A549 (cell line): ENCODE results near the gene LPIN2.

ENCODE experiments used
- CEBPB ChIP-seq, 2 experiments: fragments of >200 bp in 1 of 2; sonication (Bioruptor Twin) in 1 of 2; formaldehyde crosslinking in 1 of 2; IDR thresholded peaks; 2 replicates each; pipeline ENCODE4 v1.6.1; 2012 to 2016
- EP300 ChIP-seq, 2 experiments: fragments of >200 bp; sonication (Bioruptor Twin); formaldehyde crosslinking; IDR thresholded peaks; 2 replicates in 1 of 2; 3 replicates in 1 of 2; pipeline ENCODE4 v1.6.1; 2016 to 2017
- MAFK ChIP-seq: fragments of 450-650 bp; IDR thresholded peaks from 2 replicates; pipeline ENCODE4 v1.6.1; 2014; ENCODE audit not compliant: partially characterized antibody
- PHF8 ChIP-seq: fragments of 200-600 bp; sonication (generic); IDR thresholded peaks from 2 replicates; pipeline ENCODE4 v1.6.1; 2016; ENCODE audit warnings: low read depth, mild to moderate bottlenecking, antibody characterized with exemption, moderate library complexity, borderline replicate concordance
- POLR2A ChIP-seq: IDR thresholded peaks from 2 replicates; pipeline ENCODE4 v1.6.1; 2012; ENCODE audit warnings: mild to moderate bottlenecking, low read length
- SMC3 ChIP-seq: fragments of >200 bp; sonication (Bioruptor Twin); formaldehyde crosslinking; IDR thresholded peaks from 3 replicates; pipeline ENCODE4 v1.6.1; 2018; ENCODE audit warnings: inconsistent platforms
- TF ChIP-seq, protein P1 (sequence below): fragments of >200 bp; sonication (Bioruptor Twin); formaldehyde crosslinking; IDR thresholded peaks from 3 replicates; pipeline ENCODE4 v1.5.1; 2016
- TF ChIP-seq, protein P2 (sequence below): fragments of 450-650 bp; IDR thresholded peaks from 2 replicates; pipeline ENCODE4 v1.6.1; 2014; ENCODE audit warnings: antibody characterized with exemption
- TF ChIP-seq, protein P3 (sequence below): fragments of 200-600 bp; sonication (generic); IDR thresholded peaks from 2 replicates; pipeline ENCODE4 v1.6.1; 2016; ENCODE audit warnings: antibody characterized with exemption, mild to moderate bottlenecking, moderate library complexity

DNA sequence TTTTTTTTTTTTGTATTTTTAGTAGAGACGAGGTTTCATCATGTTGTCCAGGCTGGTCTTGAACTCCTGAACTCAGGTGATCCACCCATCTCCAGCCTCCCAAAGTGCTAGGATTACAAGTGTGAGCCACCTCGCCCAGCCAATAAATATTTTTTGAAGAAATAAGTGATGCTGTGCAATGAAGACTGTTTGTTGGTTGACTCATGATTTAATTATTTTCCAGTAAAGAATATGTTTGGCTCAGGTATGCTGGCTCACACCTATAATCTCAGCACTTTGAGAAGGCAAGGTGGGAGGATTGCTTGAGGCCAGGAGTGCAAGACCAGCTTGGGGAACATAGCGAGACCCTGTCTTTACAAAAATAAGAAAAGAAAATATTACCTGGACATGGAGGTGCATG is 41.8 kb upstream of the LPIN2 start:
- TF ChIP-seq POLR2A = no peak
- TF ChIP-seq, protein P1, sequence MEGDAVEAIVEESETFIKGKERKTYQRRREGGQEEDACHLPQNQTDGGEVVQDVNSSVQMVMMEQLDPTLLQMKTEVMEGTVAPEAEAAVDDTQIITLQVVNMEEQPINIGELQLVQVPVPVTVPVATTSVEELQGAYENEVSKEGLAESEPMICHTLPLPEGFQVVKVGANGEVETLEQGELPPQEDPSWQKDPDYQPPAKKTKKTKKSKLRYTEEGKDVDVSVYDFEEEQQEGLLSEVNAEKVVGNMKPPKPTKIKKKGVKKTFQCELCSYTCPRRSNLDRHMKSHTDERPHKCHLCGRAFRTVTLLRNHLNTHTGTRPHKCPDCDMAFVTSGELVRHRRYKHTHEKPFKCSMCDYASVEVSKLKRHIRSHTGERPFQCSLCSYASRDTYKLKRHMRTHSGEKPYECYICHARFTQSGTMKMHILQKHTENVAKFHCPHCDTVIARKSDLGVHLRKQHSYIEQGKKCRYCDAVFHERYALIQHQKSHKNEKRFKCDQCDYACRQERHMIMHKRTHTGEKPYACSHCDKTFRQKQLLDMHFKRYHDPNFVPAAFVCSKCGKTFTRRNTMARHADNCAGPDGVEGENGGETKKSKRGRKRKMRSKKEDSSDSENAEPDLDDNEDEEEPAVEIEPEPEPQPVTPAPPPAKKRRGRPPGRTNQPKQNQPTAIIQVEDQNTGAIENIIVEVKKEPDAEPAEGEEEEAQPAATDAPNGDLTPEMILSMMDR = no peak
- TF ChIP-seq MAFK = no peak
- TF ChIP-seq, protein P2, sequence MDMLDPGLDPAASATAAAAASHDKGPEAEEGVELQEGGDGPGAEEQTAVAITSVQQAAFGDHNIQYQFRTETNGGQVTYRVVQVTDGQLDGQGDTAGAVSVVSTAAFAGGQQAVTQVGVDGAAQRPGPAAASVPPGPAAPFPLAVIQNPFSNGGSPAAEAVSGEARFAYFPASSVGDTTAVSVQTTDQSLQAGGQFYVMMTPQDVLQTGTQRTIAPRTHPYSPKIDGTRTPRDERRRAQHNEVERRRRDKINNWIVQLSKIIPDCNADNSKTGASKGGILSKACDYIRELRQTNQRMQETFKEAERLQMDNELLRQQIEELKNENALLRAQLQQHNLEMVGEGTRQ = no peak
- TF ChIP-seq EP300 (IDR thresholded peaks at IDR 0.05) = no peak
- TF ChIP-seq, protein P3, sequence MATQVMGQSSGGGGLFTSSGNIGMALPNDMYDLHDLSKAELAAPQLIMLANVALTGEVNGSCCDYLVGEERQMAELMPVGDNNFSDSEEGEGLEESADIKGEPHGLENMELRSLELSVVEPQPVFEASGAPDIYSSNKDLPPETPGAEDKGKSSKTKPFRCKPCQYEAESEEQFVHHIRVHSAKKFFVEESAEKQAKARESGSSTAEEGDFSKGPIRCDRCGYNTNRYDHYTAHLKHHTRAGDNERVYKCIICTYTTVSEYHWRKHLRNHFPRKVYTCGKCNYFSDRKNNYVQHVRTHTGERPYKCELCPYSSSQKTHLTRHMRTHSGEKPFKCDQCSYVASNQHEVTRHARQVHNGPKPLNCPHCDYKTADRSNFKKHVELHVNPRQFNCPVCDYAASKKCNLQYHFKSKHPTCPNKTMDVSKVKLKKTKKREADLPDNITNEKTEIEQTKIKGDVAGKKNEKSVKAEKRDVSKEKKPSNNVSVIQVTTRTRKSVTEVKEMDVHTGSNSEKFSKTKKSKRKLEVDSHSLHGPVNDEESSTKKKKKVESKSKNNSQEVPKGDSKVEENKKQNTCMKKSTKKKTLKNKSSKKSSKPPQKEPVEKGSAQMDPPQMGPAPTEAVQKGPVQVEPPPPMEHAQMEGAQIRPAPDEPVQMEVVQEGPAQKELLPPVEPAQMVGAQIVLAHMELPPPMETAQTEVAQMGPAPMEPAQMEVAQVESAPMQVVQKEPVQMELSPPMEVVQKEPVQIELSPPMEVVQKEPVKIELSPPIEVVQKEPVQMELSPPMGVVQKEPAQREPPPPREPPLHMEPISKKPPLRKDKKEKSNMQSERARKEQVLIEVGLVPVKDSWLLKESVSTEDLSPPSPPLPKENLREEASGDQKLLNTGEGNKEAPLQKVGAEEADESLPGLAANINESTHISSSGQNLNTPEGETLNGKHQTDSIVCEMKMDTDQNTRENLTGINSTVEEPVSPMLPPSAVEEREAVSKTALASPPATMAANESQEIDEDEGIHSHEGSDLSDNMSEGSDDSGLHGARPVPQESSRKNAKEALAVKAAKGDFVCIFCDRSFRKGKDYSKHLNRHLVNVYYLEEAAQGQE = no peak
- TF ChIP-seq CEBPB (IDR thresholded peaks at IDR 0.05) = no peak
- TF ChIP-seq PHF8 = no peak
- TF ChIP-seq SMC3 = no peak
